NCI-H2029 treated with DMSO at 0.1 percent for 48 hours (cell line): Measurements from ENCODE around the gene CTCF.
"Not testable (repeated sequence)": the region's sequence is repeated elsewhere in the genome, so short reads cannot be mapped to it uniquely, and the experiment has no call there.

ENCODE experiments used
- DNase-seq: peaks from one replicate; lab custom pipeline; 2025; lab: John Stamatoyannopoulos, UW

CTCF gene

GRCh38 chr16:67562526-67562917 is at the start of gene CTCF:
Gene CTCF, plus strand, starts transcription at chr16:67562526. Its CDS starts 48,307 bp downstream, at chr16:67610833.
- no peak for DNase-seq

- DNase-seq: not testable (repeated sequence)
Measured at GRCh38 chr16:67513892-67514291, 48.4 kb upstream of the CTCF start.

- DNase-seq: peak; percentile 24
Measured at GRCh38 chr16:67514382-67514828, 47.9 kb upstream of the CTCF start.

- no peak for DNase-seq
Measured at GRCh38 chr16:67516296-67517154, 45.8 kb upstream of the CTCF start.

GRCh38 chr16:67517155-67517445 is 45.2 kb upstream of the CTCF start:
- no peak for DNase-seq

- no peak for DNase-seq
Measured at GRCh38 chr16:67517661-67518423, 44.5 kb upstream of the CTCF start.

GRCh38 chr16:67518676-67519075 is 43.6 kb upstream of the CTCF start:
- DNase-seq: no peak

GRCh38 chr16:67519242-67519641 is 43.1 kb upstream of the CTCF start:
- DNase-seq: no peak

GRCh38 chr16:67521095-67521804 is 41.1 kb upstream of the CTCF start:
- peak; percentile 22 for DNase-seq

- DNase-seq: no peak
Measured at GRCh38 chr16:67525176-67525860, 37.0 kb upstream of the CTCF start.

GRCh38 chr16:67526149-67526791 is 36.1 kb upstream of the CTCF start:
- no peak for DNase-seq

GRCh38 chr16:67528222-67528869 is 34.0 kb upstream of the CTCF start, which contains the start of gene RIPOR1:
Gene RIPOR1, plus strand, starts transcription at chr16:67528829. Its CDS starts 9,618 bp downstream, at chr16:67538447.
- no peak for DNase-seq

- no peak for DNase-seq
Measured at GRCh38 chr16:67528870-67529581, 33.3 kb upstream of the CTCF start.

- DNase-seq: no peak
Measured at GRCh38 chr16:67529582-67530012, 32.7 kb upstream of the CTCF start.

- no peak for DNase-seq
Measured at GRCh38 chr16:67530013-67530939, 32.0 kb upstream of the CTCF start.

GRCh38 chr16:67531247-67531646 is 31.1 kb upstream of the CTCF start:
- no peak for DNase-seq

- DNase-seq: no peak
Measured at GRCh38 chr16:67533024-67533560, 29.2 kb upstream of the CTCF start.

- DNase-seq: not testable (repeated sequence)
Measured at GRCh38 chr16:67533987-67534386, 28.3 kb upstream of the CTCF start.

GRCh38 chr16:67534431-67534830 is 27.9 kb upstream of the CTCF start:
- no peak for DNase-seq
